GM23248 (cell line): ENCODE results near the gene CUL1. TPM values are rescaled to one million over a fixed set of nuclear protein-coding genes. Genes with fewer than 3 reads are reported as not detected.

Experiments used
- DNase-seq: peaks from one replicate; pipeline ENCODE4 v3.0.0-alpha.2; 2015
- H2AFZ ChIP-seq: fragments of 200-600 bp; sonication (generic); 2 replicates; pipeline ENCODE4 v1.6.1; 2016; ENCODE audit warnings: antibody characterized with exemption
- H3F3A ChIP-seq: fragments of 200-600 bp; sonication (generic); 2 replicates; pipeline ENCODE4 v1.6.1; 2016; ENCODE audit warnings: mild to moderate bottlenecking, antibody characterized with exemption, mixed run types; ENCODE audit not compliant: insufficient read depth
- H3K27ac ChIP-seq: fragments of 200-600 bp; sonication (generic); 2 replicates; pipeline ENCODE4 v1.5.1; 2016; ENCODE audit warnings: mild to moderate bottlenecking
- H3K27me3 ChIP-seq: fragments of 200-600 bp; sonication (generic); replicated peaks from 2 replicates; pipeline ENCODE4 v1.6.1; 2016; ENCODE audit warnings: mild to moderate bottlenecking; ENCODE audit not compliant: insufficient read depth
- H3K36me3 ChIP-seq: fragments of 200-600 bp; sonication (generic); 2 replicates; pipeline ENCODE4 v1.6.1; 2016; ENCODE audit warnings: low read depth, mild to moderate bottlenecking
- H3K4me1 ChIP-seq: fragments of 200-600 bp; sonication (generic); 2 replicates; pipeline ENCODE4 v1.6.1; 2016; ENCODE audit warnings: mild to moderate bottlenecking; ENCODE audit not compliant: insufficient read depth
- H3K4me2 ChIP-seq: fragments of 200-600 bp; sonication (generic); one replicate; pipeline ENCODE4 v1.6.1; 2016; ENCODE audit warnings: mild to moderate bottlenecking; ENCODE audit not compliant: unreplicated experiment
- H3K4me3 ChIP-seq: fragments of 200-600 bp; sonication (generic); 2 replicates; pipeline ENCODE4 v1.5.1; 2016; ENCODE audit warnings: mild to moderate bottlenecking
- H3K79me2 ChIP-seq: fragments of 200-600 bp; sonication (generic); 2 replicates; pipeline ENCODE4 v1.6.1; 2016; ENCODE audit warnings: mild to moderate bottlenecking; ENCODE audit not compliant: insufficient read depth
- H3K9ac ChIP-seq: fragments of 200-600 bp; sonication (generic); 2 replicates; pipeline ENCODE4 v1.6.1; 2016; ENCODE audit warnings: mild to moderate bottlenecking
- H3K9me2 ChIP-seq: fragments of 200-600 bp; sonication (generic); 2 replicates; pipeline ENCODE4 v1.6.1; 2016; ENCODE audit warnings: mixed run types, mild to moderate bottlenecking, moderate library complexity; ENCODE audit not compliant: insufficient read depth
- H3K9me3 ChIP-seq: fragments of 200-600 bp; sonication (generic); one replicate; pipeline ENCODE4 v1.6.1; 2017; ENCODE audit warnings: low read depth
- H4K20me1 ChIP-seq: fragments of 200-600 bp; sonication (generic); 2 replicates; pipeline ENCODE4 v1.6.0; 2016; ENCODE audit not compliant: insufficient read depth
- EZH2 ChIP-seq: fragments of 200-600 bp; sonication (generic); IDR thresholded peaks from 2 replicates; pipeline ENCODE4 v1.6.1; 2018; ENCODE audit warnings: antibody characterized with exemption, mild to moderate bottlenecking; ENCODE audit not compliant: insufficient read depth, poor library complexity, severe bottlenecking
- EZH2phosphoT487 ChIP-seq: fragments of 200-600 bp; sonication (generic); IDR thresholded peaks from 2 replicates; pipeline ENCODE4 v1.6.1; 2018; ENCODE audit warnings: antibody characterized with exemption, moderate library complexity, mild to moderate bottlenecking, low read depth; ENCODE audit not compliant: insufficient read depth
- WGBS, 2 experiments: methylation state at CpG; one replicate each; pipeline ENCODE4 v1.1.6; 2015 to 2017; ENCODE audit warnings: low lambda C conversion rate in 2 of 2, low coverage in 1 of 2; ENCODE audit errors: missing lambda C conversion rate in 2 of 2; 5-methylcytosine and 5-hydroxymethylcytosine counted together
- in situ Hi-C: fragments of 300-500 bp; cut with MboI; formaldehyde crosslinking; loops from 2 replicates; pipeline ENCODE4 v1.15.0; 2020
- polyA plus RNA-seq: library from polyadenylated mRNA; unstranded; fragments of >200 nt; fragmentation: Nextera tagmentation; extraction: Ambion mirVana; gene quantifications from 2 replicates; pipeline ENCODE4 v1.2.1, GENCODE V29; 2016
- total RNA-seq: library from RNA; depleted of rRNA; stranded (reverse); fragments of >200 nt; shearing (Covaris generic); gene quantifications from 2 replicates; pipeline ENCODE4 v1.2.3, GENCODE V29; 2014

CUL1 gene
- total and polyA plus RNA-seq, 2 experiments from 2014 or later, result 49.1 to 52.6 TPM

DNA sequence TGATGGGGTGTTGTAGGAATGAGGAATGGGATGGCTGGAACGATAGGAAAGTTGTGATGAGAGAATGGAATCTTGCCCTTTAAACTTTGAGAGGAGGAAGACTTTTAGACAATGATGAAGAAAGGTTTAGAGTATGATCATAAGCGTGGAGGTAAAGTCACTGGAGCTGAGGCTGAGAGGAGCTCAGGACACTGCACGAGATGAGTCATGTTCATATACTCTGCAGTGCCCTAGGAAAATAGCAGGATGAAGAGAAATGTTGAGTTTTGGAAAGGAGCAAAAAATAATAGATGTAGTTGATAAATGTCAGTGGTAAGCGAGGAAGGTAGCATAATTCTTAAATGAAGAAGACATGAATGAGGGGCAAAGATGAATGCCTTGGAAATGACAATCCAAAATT lies 28.3 kb upstream of the CUL1 start:
- no peak overlapping the region for H3K27ac ChIP-seq
- no peak overlapping the region for H3K4me2 ChIP-seq
- no peaks in the 10 kb centered on the region for H3K36me3 ChIP-seq
- DNase-seq, result peak; percentile 19
- no peak overlapping the region for H3K4me3 ChIP-seq
- H3F3A ChIP-seq, result no peaks in the 10 kb centered on the region
- H3K27me3 ChIP-seq, result no peaks in the 10 kb centered on the region
- no peak overlapping the region for H2AFZ ChIP-seq
- H3K9me2 ChIP-seq, result no peaks in the 10 kb centered on the region
- no peaks in the 10 kb centered on the region for H3K9me3 ChIP-seq
- no peaks in the 10 kb centered on the region for H3K79me2 ChIP-seq
- H4K20me1 ChIP-seq, result no peaks in the 10 kb centered on the region
- no peak overlapping the region for H3K9ac ChIP-seq
- TF ChIP-seq EZH2phosphoT487 (no peak), EZH2 (no peak)
- WGBS, 2 experiments, result 39 to 41% methylated on average over 4 of the region's 4 CpGs
- H3K4me1 ChIP-seq, result no peaks in the 10 kb centered on the region
- in situ Hi-C loops, result no loop called here

DNA sequence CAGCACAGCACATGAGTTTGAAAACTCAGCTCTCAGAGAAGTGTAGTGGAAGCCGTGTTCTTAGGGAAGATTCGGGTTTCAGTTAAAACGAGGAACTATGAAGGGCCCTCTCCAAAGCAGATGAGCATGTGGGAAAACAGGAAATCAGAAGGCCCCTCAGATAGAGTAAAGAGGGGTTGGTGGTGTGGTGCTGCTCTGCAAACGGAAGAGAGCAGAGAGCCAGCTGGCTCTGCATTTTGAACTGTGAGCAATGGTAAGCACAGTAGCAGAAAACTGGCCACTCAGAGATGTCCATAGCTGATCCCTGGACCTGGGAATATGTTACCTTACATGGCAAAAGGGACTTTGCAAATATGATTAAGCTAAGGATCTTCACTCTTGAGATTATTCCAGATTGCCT lies 27.9 kb upstream of the CUL1 start:
- TF ChIP-seq EZH2 (no peak), EZH2phosphoT487 (no peak)
- Histone ChIP-seq H3K4me1 (no peaks in the 10 kb centered on the region), H3K27ac (no peak overlapping the region), H3K79me2 (no peaks in the 10 kb centered on the region), H3K9me2 (no peaks in the 10 kb centered on the region), H4K20me1 (no peaks in the 10 kb centered on the region), H3K4me2 (no peak overlapping the region), H3K4me3 (no peak overlapping the region), H3K9me3 (no peaks in the 10 kb centered on the region), H3K36me3 (no peaks in the 10 kb centered on the region), H3K27me3 (no peaks in the 10 kb centered on the region), H2AFZ (no peak overlapping the region), H3F3A (no peaks in the 10 kb centered on the region), H3K9ac (no peak overlapping the region)
- 40 to 42% methylated on average over 4 of the region's 4 CpGs for WGBS, 2 experiments
- in situ Hi-C loops, result no loop called here
- no peak for DNase-seq

DNA sequence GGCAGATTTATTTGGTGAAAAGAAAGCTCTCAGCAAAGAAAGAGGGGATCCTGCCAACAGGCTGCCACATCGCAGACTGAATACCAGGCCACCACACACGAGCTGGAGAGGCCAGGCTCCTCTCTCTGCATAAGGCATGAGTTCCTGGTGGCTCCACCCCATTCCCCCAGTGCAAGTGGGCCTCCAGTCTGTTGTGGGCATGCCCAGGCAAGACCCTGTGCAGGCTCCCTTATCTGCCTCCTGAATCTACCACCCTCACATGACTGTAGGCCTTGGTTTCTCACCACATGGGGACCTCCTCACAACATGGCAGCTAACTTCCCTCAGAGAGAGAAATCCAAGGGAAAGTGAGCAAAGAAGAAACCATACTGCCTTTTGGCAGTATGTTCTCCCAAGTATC lies 26.7 kb upstream of the CUL1 start:
- H3K27me3 ChIP-seq, result no peaks in the 10 kb centered on the region
- no peak for DNase-seq
- H3K9ac ChIP-seq, result no peak overlapping the region
- H3K79me2 ChIP-seq, result no peaks in the 10 kb centered on the region
- H3K4me1 ChIP-seq, result no peaks in the 10 kb centered on the region
- H2AFZ ChIP-seq, result no peak overlapping the region
- no peak overlapping the region for H3K27ac ChIP-seq
- in situ Hi-C loops, result no loop called here
- TF ChIP-seq EZH2 (no peak), EZH2phosphoT487 (no peak)
- H4K20me1 ChIP-seq, result no peaks in the 10 kb centered on the region
- no peaks in the 10 kb centered on the region for H3K9me3 ChIP-seq
- H3K4me2 ChIP-seq, result no peak overlapping the region
- H3K36me3 ChIP-seq, result no peaks in the 10 kb centered on the region
- WGBS, 2 experiments, result 60 to 72% methylated on average over 2 of the region's 2 CpGs
- no peaks in the 10 kb centered on the region for H3F3A ChIP-seq
- no peak overlapping the region for H3K4me3 ChIP-seq
- H3K9me2 ChIP-seq, result no peaks in the 10 kb centered on the region

DNA sequence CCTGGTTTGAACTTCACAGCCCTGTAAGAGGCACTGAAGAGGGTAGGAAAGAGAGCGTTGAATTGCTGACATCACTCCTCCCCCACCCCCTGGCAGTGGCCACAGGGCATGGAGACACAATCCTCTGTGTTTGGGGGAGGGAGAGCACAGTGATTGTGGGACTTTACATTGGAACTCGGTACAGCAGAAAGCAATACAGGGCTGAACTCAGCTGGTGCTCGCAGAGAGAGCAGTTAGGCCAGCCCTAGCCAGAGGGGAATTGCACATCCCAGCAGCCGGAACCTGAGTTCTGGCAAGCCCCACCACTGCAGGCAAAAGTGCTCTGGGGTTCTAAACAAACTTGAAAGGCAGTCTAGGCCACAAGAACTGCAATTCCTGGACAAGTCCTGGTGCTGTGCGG lies 24.0 kb upstream of the CUL1 start:
- Histone ChIP-seq H3K9me3 (no peaks in the 10 kb centered on the region), H3K9me2 (no peaks in the 10 kb centered on the region), H3K27ac (no peak overlapping the region), H3K79me2 (no peaks in the 10 kb centered on the region), H3K4me1 (no peaks in the 10 kb centered on the region), H2AFZ (no peak overlapping the region), H4K20me1 (no peaks in the 10 kb centered on the region), H3K9ac (no peak overlapping the region), H3K4me3 (no peak overlapping the region), H3F3A (no peaks in the 10 kb centered on the region), H3K27me3 (no peaks in the 10 kb centered on the region), H3K36me3 (no peaks in the 10 kb centered on the region), H3K4me2 (no peak overlapping the region)
- in situ Hi-C loops, result no loop called here
- no peak for DNase-seq
- WGBS, 2 experiments, result 28 to 49% methylated on average over 5 of the region's 5 CpGs
- TF ChIP-seq EZH2phosphoT487, result no peak
- TF ChIP-seq EZH2, result no peak

DNA sequence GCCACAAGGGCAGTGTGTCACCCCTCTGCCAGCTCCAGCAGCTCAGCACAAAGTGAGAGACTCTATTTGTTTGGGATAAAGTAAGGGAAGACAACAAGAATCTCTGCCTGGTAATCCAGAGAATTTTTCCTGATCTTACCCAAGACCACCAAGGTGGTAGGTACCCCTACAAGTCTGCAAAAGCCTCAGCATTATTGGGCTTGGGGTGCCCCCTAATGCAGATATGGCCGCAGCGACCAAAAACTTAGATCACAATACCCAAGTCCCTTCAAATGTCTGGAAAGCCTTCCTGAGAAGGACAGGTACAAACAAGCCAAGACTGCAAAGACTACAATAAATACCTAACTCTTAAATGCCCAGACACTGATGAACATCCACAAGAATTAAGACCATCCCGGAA lies 22.4 kb upstream of the CUL1 start:
- in situ Hi-C loops, result no loop called here
- DNase-seq, result no peak
- Histone ChIP-seq H3K4me3 (no peak overlapping the region), H3K9ac (no peak overlapping the region), H2AFZ (no peak overlapping the region), H3K4me1 (no peaks in the 10 kb centered on the region), H3K9me2 (no peaks in the 10 kb centered on the region), H3K27ac (no peak overlapping the region), H4K20me1 (no peaks in the 10 kb centered on the region), H3K27me3 (no peaks in the 10 kb centered on the region), H3K36me3 (no peaks in the 10 kb centered on the region), H3K9me3 (no peaks in the 10 kb centered on the region), H3F3A (no peaks in the 10 kb centered on the region), H3K79me2 (no peaks in the 10 kb centered on the region), H3K4me2 (no peak overlapping the region)
- TF ChIP-seq EZH2phosphoT487 (no peak), EZH2 (no peak)
- 66 to 71% methylated on average over 3 of the region's 3 CpGs for WGBS, 2 experiments
